HepG2 (cell line): ENCODE results near the gene PFN1. TPM values are rescaled to one million over a fixed set of nuclear protein-coding genes. Genes with fewer than 3 reads are reported as not detected.
A peak's percentile ranks its signal among the peaks of the same experiment; 100 is the strongest.

Source experiments
- AHR ChIP-seq: IDR thresholded peaks from 2 replicates; pipeline ENCODE4 v1.6.1; 2018; ENCODE audit warnings: missing genetic modification reagents, missing compliant biosample characterization
- EED ChIP-seq: sonication (generic); formaldehyde crosslinking; IDR thresholded peaks from 2 replicates; pipeline ENCODE4 v1.5.0; 2020; ENCODE audit warnings: mild to moderate bottlenecking, missing genetic modification reagents
- HOXA3 ChIP-seq: sonication (generic); formaldehyde crosslinking; IDR thresholded peaks from 2 replicates; pipeline ENCODE4 v1.5.0; 2020; ENCODE audit warnings: missing genetic modification reagents
- ISX ChIP-seq: sonication (generic); formaldehyde crosslinking; conservative IDR thresholded peaks from 2 replicates; pipeline ENCODE4 v1.5.0; 2020; ENCODE audit warnings: missing genetic modification reagents
- KAT8 ChIP-seq: IDR thresholded peaks from 2 replicates; pipeline ENCODE4 v1.6.1; 2016; ENCODE audit warnings: missing genetic modification reagents, missing compliant biosample characterization
- NFAT5 ChIP-seq: sonication (generic); formaldehyde crosslinking; IDR thresholded peaks from 2 replicates; pipeline ENCODE4 v1.4.0; 2020; ENCODE audit warnings: missing genetic modification reagents
- RBM22 ChIP-seq: fragments of 200-400 bp; formaldehyde crosslinking; optimal IDR thresholded peaks from 2 replicates; pipeline ENCODE3; 2017; ENCODE audit warnings: mild to moderate bottlenecking, low read length, moderate library complexity
- SPEN ChIP-seq: sonication (generic); formaldehyde crosslinking; IDR thresholded peaks from 2 replicates; pipeline ENCODE4 v1.5.1; 2020; ENCODE audit warnings: low read depth, mild to moderate bottlenecking, missing genetic modification reagents
- ZNF317 ChIP-seq: sonication (generic); formaldehyde crosslinking; IDR thresholded peaks from 2 replicates; pipeline ENCODE4 v1.5.0; 2020; ENCODE audit warnings: mild to moderate bottlenecking, missing genetic modification reagents
- ZNF33A ChIP-seq: sonication (generic); formaldehyde crosslinking; IDR thresholded peaks from 2 replicates; pipeline ENCODE4 v1.5.1; 2020; ENCODE audit warnings: missing genetic modification reagents, mild to moderate bottlenecking, moderate library complexity, borderline replicate concordance
- ZNF350 ChIP-seq: sonication (generic); formaldehyde crosslinking; IDR thresholded peaks from 2 replicates; pipeline ENCODE4 v1.4.0; 2020; ENCODE audit warnings: mild to moderate bottlenecking, low read depth, missing genetic modification reagents, borderline replicate concordance
- ZNF574 ChIP-seq: sonication (generic); formaldehyde crosslinking; IDR thresholded peaks from 2 replicates; pipeline ENCODE4 v1.4.0; 2020; ENCODE audit warnings: missing genetic modification reagents
- ZNF598 ChIP-seq: sonication (generic); formaldehyde crosslinking; IDR thresholded peaks from 2 replicates; pipeline ENCODE4 v1.5.1; 2020; ENCODE audit warnings: mild to moderate bottlenecking, missing genetic modification reagents, borderline replicate concordance
- ZNF660 ChIP-seq: sonication (generic); formaldehyde crosslinking; IDR thresholded peaks from 2 replicates; pipeline ENCODE4 v1.5.1; 2020; ENCODE audit warnings: mild to moderate bottlenecking, low read depth, missing genetic modification reagents, borderline replicate concordance
- ZNF776 ChIP-seq: sonication (generic); formaldehyde crosslinking; IDR thresholded peaks from 2 replicates; pipeline ENCODE4 v1.4.0; 2020; ENCODE audit warnings: mild to moderate bottlenecking, missing genetic modification reagents
- ZNF784 ChIP-seq: sonication (generic); formaldehyde crosslinking; IDR thresholded peaks from 2 replicates; pipeline ENCODE4 v1.5.1; 2020; ENCODE audit warnings: missing genetic modification reagents, mild to moderate bottlenecking, borderline replicate concordance
- ZSCAN5A ChIP-seq: sonication (generic); formaldehyde crosslinking; IDR thresholded peaks from 2 replicates; pipeline ENCODE4 v1.8.0; 2022; ENCODE audit warnings: mild to moderate bottlenecking, missing genetic modification reagents, borderline replicate concordance
- polyA plus RNA-seq, 8 experiments: library from polyadenylated mRNA; depleted of rRNA in 3 of 8; stranded (reverse) in 7 of 8; unstranded in 1 of 8; fragments of >200 nt; fragmentation: Illumina TruSeq in 4 of 8; extraction: Trizol in 4 of 8; gene quantifications; 2 replicates each; pipeline versions ENCODE4 v1.2.1 to v1.2.3, GENCODE V29; 2011 to 2016; ENCODE audit warnings: low read depth in 4 of 8, missing spikeins in 1 of 8, mixed read lengths in 1 of 8; ENCODE audit not compliant: insufficient read depth in 1 of 8
- total RNA-seq, 5 experiments: library from RNA; depleted of rRNA; stranded (reverse); fragments of >200 nt; fragmentation: Illumina TruSeq; extraction: Trizol; gene quantifications; 2 replicates each; pipeline ENCODE4 v1.2.3, GENCODE V29; 2016; ENCODE audit warnings: low read depth in 1 of 5

Gene PFN1
- total and polyA plus RNA-seq, 2 of the 13 experiments (the other 11 are each of a cell fraction or from before 2014, with no cell fraction given): 494 to 613 TPM

- TF ChIP-seq ZNF574 (CRISPR knock-in tag) (peak; percentile 2; the same call in 1 of the 2 replicates), ZNF784 (CRISPR knock-in tag) (0 out of 2 replicates have a peak, but pooled peaks have one; percentile 32), KAT8 (0 out of 2 replicates have a peak, but pooled peaks have one; percentile 3), ZNF350 (peak; percentile 78; the same call in 1 of the 2 replicates), ISX (0 out of 2 replicates have a peak, but pooled peaks have one; percentile 3), ZNF660 (CRISPR knock-in tag) (no peak), ZNF598 (CRISPR knock-in tag) (peak; percentile 43; the same call in 1 of the 2 replicates), ZSCAN5A (CRISPR knock-in tag) (no peak), NFAT5 (CRISPR knock-in tag) (peak; percentile 59; the same call in 1 of the 2 replicates), RBM22 (no peak), AHR (CRISPR knock-in tag) (peak; percentile 32; the same call in 1 of the 2 replicates), ZNF317 (CRISPR knock-in tag) (peak; percentile 69; the same call in 1 of the 2 replicates), ZNF33A (0 out of 2 replicates have a peak, but pooled peaks have one; percentile 10), EED (CRISPR knock-in tag) (peak; percentile 16; the same call in 1 of the 2 replicates), ZNF776 (CRISPR knock-in tag) (0 out of 2 replicates have a peak, but pooled peaks have one; percentile 34), SPEN (peak; percentile 12; the same call in 1 of the 2 replicates), HOXA3 (CRISPR knock-in tag) (peak; percentile 5; the same call in 1 of the 2 replicates)
Observed at GRCh38 chr17:4950075-4950745, 1.9 kb upstream of the PFN1 start (continued).
